K562 (cell line): ENCODE measurements around the gene IFI27L2. TPM values are rescaled to one million over a fixed set of nuclear protein-coding genes. Genes with fewer than 3 reads are reported as not detected.

Experiments used
- CAMTA2 ChIP-seq: fragments of 250-450 bp; sonication (Bioruptor Pico); conservative IDR thresholded peaks from 2 replicates; pipeline ENCODE4 v1.5.1; 2022
- CREB3L1 ChIP-seq: fragments of 450-650 bp; IDR thresholded peaks from 2 replicates; pipeline ENCODE4 v1.6.1; 2014; ENCODE audit warnings: low read depth, mild to moderate bottlenecking, moderate library complexity, borderline replicate concordance
- DLX4 ChIP-seq: fragments of 250-450 bp; sonication (Bioruptor Pico); IDR thresholded peaks from 2 replicates; pipeline ENCODE4 v1.6.1; 2021; ENCODE audit warnings: mild to moderate bottlenecking
- HES1 ChIP-seq: fragments of 450-650 bp; IDR thresholded peaks from 2 replicates; pipeline ENCODE4 v1.6.1; 2016; ENCODE audit warnings: low read depth, mild to moderate bottlenecking, moderate library complexity
- KDM4B ChIP-seq, 2 experiments: fragments of 450-650 bp in 1 of 2; sonication (generic) in 1 of 2; IDR thresholded peaks; 2 replicates each; pipeline ENCODE4 v1.6.1; 2016 to 2017; ENCODE audit warnings: borderline replicate concordance in 2 of 2, antibody characterized with exemption in 1 of 2, low read depth in 1 of 2, mild to moderate bottlenecking in 1 of 2
- MLX ChIP-seq, 2 experiments: fragments of 450-650 bp in 1 of 2; sonication (generic) in 1 of 2; formaldehyde crosslinking; conservative IDR thresholded peaks; 2 replicates each; pipeline versions ENCODE4 v1.4.0 to v1.8.1; 2020 to 2022; ENCODE audit warnings: mild to moderate bottlenecking in 1 of 2, missing genetic modification reagents in 1 of 2
- PURB ChIP-seq: sonication (generic); formaldehyde crosslinking; IDR thresholded peaks from 2 replicates; pipeline ENCODE4 v1.9.0; 2021; ENCODE audit warnings: low read depth, mild to moderate bottlenecking, missing genetic modification reagents
- RAD21 ChIP-seq, 2 experiments: fragments of 250-450 bp in 1 of 2; fragments of 450-650 bp in 1 of 2; sonication (Bioruptor Pico) in 1 of 2; formaldehyde crosslinking in 1 of 2; IDR thresholded peaks in 1 of 2; conservative IDR thresholded peaks in 1 of 2; 2 replicates each; pipeline versions ENCODE4 v1.4.0 to v1.8.0; 2020 to 2022; ENCODE audit warnings: mild to moderate bottlenecking in 2 of 2, moderate library complexity in 1 of 2
- RB1 ChIP-seq: fragments of 450-650 bp; IDR thresholded peaks from 2 replicates; pipeline ENCODE4 v1.6.1; 2017; ENCODE audit warnings: low read depth, mild to moderate bottlenecking
- TCF7 ChIP-seq: sonication (generic); IDR thresholded peaks from 2 replicates; pipeline ENCODE4 v1.6.1; 2016; ENCODE audit warnings: antibody characterized with exemption, borderline replicate concordance
- UBTF ChIP-seq, 2 experiments: IDR thresholded peaks; 2 replicates each; pipeline ENCODE4 v1.6.1; 2012; ENCODE audit warnings: improper control_type of control experiment in 2 of 2, low read depth in 2 of 2, low read length in 2 of 2, borderline replicate concordance in 1 of 2
- ZBTB17 ChIP-seq: fragments of 450-650 bp; formaldehyde crosslinking; IDR thresholded peaks from 2 replicates; pipeline ENCODE4 v1.4.0; 2020; ENCODE audit warnings: mild to moderate bottlenecking
- ZNF316 ChIP-seq: fragments of 450-650 bp; IDR thresholded peaks from 2 replicates; pipeline ENCODE4 v1.6.1; 2016
- ZNF639 ChIP-seq, 2 experiments: fragments of 200-800 bp in 1 of 2; sonication (Bioruptor generic) in 1 of 2; sonication (generic) in 1 of 2; formaldehyde crosslinking in 1 of 2; IDR thresholded peaks in 1 of 2; conservative IDR thresholded peaks in 1 of 2; 2 replicates each; pipeline versions ENCODE4 v1.5.0 to v1.6.1; 2016 to 2020; ENCODE audit warnings: missing compliant biosample characterization in 1 of 2, missing genetic modification characterization in 1 of 2, missing genetic modification reagents in 1 of 2
- polyA plus RNA-seq, 8 experiments: library from polyadenylated mRNA; depleted of rRNA in 4 of 8; stranded (reverse) in 5 of 8; unstranded in 3 of 8; fragments of >200 nt; fragmentation: Nextera tagmentation in 2 of 8; fragmentation: Illumina TruSeq in 1 of 8; extraction: Ambion mirVana in 2 of 8; extraction: Trizol in 1 of 8; gene quantifications; 2 replicates each; pipeline versions ENCODE4 v1.2.1 to v1.2.3, GENCODE V29; 2011 to 2014; ENCODE audit warnings: inconsistent platforms in 1 of 8, missing spikeins in 1 of 8
- total RNA-seq, 7 experiments: library from RNA; depleted of rRNA in 6 of 7; stranded (reverse); fragments of >200 nt in 6 of 7; fragmentation: Illumina TruSeq in 2 of 7; extraction: Trizol in 2 of 7; gene quantifications; 2 replicates each; pipeline versions ENCODE4 v1.2.1 to v1.2.3, GENCODE V29; 2011 to 2021; ENCODE audit warnings: low replicate concordance in 1 of 7

The IFI27L2 gene
- total and polyA plus RNA-seq, 9 of the 15 experiments (the other 6 are each of a cell fraction or from before 2014, with no cell fraction given) = 1.0 to 9.3 (median 4.1) TPM

- no peak for TF ChIP-seq ZNF639 (CRISPR knock-in tag; conservative IDR thresholded peaks at IDR 0.05 in 1 of 2, IDR thresholded peaks at IDR 0.05 in 1 of 2)
- no peak for TF ChIP-seq ZNF316
- no peak for TF ChIP-seq PURB (CRISPR knock-in tag)
- no peak for TF ChIP-seq TCF7
- no peak for TF ChIP-seq KDM4B (IDR thresholded peaks at IDR 0.05; ENCODE audit: borderline replicate concordance in 2 of 2, low read depth in 1 of 2)
- TF ChIP-seq MLX (CRISPR knock-in tag; conservative IDR thresholded peaks at IDR 0.05) = no peak
- TF ChIP-seq DLX4 = no peak
- TF ChIP-seq ZBTB17 (CRISPR knock-in tag) = no peak
- no peak for TF ChIP-seq CAMTA2
- 0 out of 4 replicates have a peak, but pooled peaks of 1 of the 2 experiments have one; percentile 36 for TF ChIP-seq UBTF (IDR thresholded peaks at IDR 0.05; ENCODE audit: borderline replicate concordance in 1 of 2, low read depth in 2 of 2, low read length in 2 of 2)
- TF ChIP-seq RAD21 (CRISPR knock-in tag; conservative IDR thresholded peaks at IDR 0.05 in 1 of 2, IDR thresholded peaks at IDR 0.05 in 1 of 2) = no peak
- no peak for TF ChIP-seq HES1
- peak; percentile 65; the same call in 1 of the 2 replicates for TF ChIP-seq CREB3L1
- TF ChIP-seq RB1 = peak; percentile 59; the same call in 1 of the 2 replicates
These were observed 48.6 kb downstream of the IFI27L2 start, which contains the start of the genes DDX24 and IFI27L1 (continued) for GRCh38 chr14:94080621-94081385.
